ENCODE measurements around the gene TNFAIP3.

TNFAIP3 gene

GRCh38 chr6:137904822-137905617 lies 38.0 kb downstream of the TNFAIP3 start:
- no peak for FAIRE-seq

GRCh38 chr6:137906020-137906472 lies 39.0 kb downstream of the TNFAIP3 start:
- FAIRE-seq: no peak

GRCh38 chr6:137907170-137907569 lies 40.1 kb downstream of the TNFAIP3 start:
- FAIRE-seq: no peak

- no peak for FAIRE-seq
These were observed 42.5 kb downstream of the TNFAIP3 start for GRCh38 chr6:137909533-137909932.

- FAIRE-seq: no peak
These were observed 43.4 kb downstream of the TNFAIP3 start for GRCh38 chr6:137910424-137910834.

- FAIRE-seq: no peak
These were observed 43.9 kb downstream of the TNFAIP3 start for GRCh38 chr6:137910843-137911456.

- FAIRE-seq: no peak
These were observed 44.7 kb downstream of the TNFAIP3 start for GRCh38 chr6:137911675-137912191.

- FAIRE-seq: no peak
These were observed 45.8 kb downstream of the TNFAIP3 start for GRCh38 chr6:137912813-137913212.

- FAIRE-seq: no peak
These were observed 46.4 kb downstream of the TNFAIP3 start for GRCh38 chr6:137913434-137913833.

GRCh38 chr6:137913996-137914529 lies 47.0 kb downstream of the TNFAIP3 start:
- no peak for FAIRE-seq

- FAIRE-seq: no peak
These were observed 47.6 kb downstream of the TNFAIP3 start for GRCh38 chr6:137914530-137915193.

GRCh38 chr6:137915790-137916189 lies 48.7 kb downstream of the TNFAIP3 start:
- no peak for FAIRE-seq

GRCh38 chr6:137917551-137918325 lies 50.7 kb downstream of the TNFAIP3 start:
- FAIRE-seq: no peak

- FAIRE-seq: no peak
These were observed 52.4 kb downstream of the TNFAIP3 start for GRCh38 chr6:137919502-137919823.

GRCh38 chr6:137919837-137920730 lies 53.0 kb downstream of the TNFAIP3 start:
- FAIRE-seq: no peak

- FAIRE-seq: no peak
These were observed 54.8 kb downstream of the TNFAIP3 start for GRCh38 chr6:137921823-137922222.

GRCh38 chr6:137923866-137924653 lies 57.0 kb downstream of the TNFAIP3 start:
- no peak for FAIRE-seq

- no peak for FAIRE-seq
These were observed 58.2 kb downstream of the TNFAIP3 start for GRCh38 chr6:137925141-137925698.

- no peak for FAIRE-seq
These were observed 59.2 kb downstream of the TNFAIP3 start for GRCh38 chr6:137926207-137926731.

- FAIRE-seq: no peak
These were observed 59.9 kb downstream of the TNFAIP3 start for GRCh38 chr6:137926985-137927384.

Measured in islet of Langerhans (tissue), 1 donor.